ACC112 (cell line): ENCODE results near the gene LYPD6B.

ENCODE experiments used
- H2AFZ ChIP-seq: fragments of 200-600 bp; sonication (generic); one replicate; pipeline ENCODE4 v1.6.0; 2017; ENCODE audit warnings: antibody characterized with exemption, low read length; ENCODE audit not compliant: unreplicated experiment
- H3K27ac ChIP-seq: fragments of 200-600 bp; sonication (generic); 2 replicates; pipeline ENCODE4 v1.5.1; 2014; ENCODE audit warnings: low read depth, mild to moderate bottlenecking, antibody characterized with exemption, low read length, moderate library complexity
- H3K27me3 ChIP-seq: fragments of 200-600 bp; sonication (generic); 2 replicates; pipeline ENCODE4 v1.6.1; 2014; ENCODE audit warnings: mild to moderate bottlenecking, antibody characterized with exemption, low read length, moderate library complexity, mixed read lengths; ENCODE audit not compliant: insufficient read depth
- H3K36me3 ChIP-seq: fragments of 200-600 bp; sonication (generic); 2 replicates; pipeline ENCODE4 v1.6.1; 2016; ENCODE audit warnings: mild to moderate bottlenecking, antibody characterized with exemption, low read length, moderate library complexity, mixed read lengths; ENCODE audit not compliant: insufficient read depth
- H3K4me1 ChIP-seq: fragments of 200-600 bp; sonication (generic); one replicate; pipeline ENCODE4 v1.6.1; 2016; ENCODE audit warnings: low read length, mixed read lengths; ENCODE audit not compliant: insufficient read depth, unreplicated experiment, control insufficient read depth
- H3K4me3 ChIP-seq: fragments of 200-600 bp; sonication (generic); 2 replicates; pipeline ENCODE4 v1.5.1; 2014; ENCODE audit warnings: mild to moderate bottlenecking, low read depth, low read length
- H3K79me2 ChIP-seq: fragments of 200-600 bp; sonication (generic); one replicate; pipeline ENCODE4 v1.6.0; 2016; ENCODE audit warnings: low read length; ENCODE audit not compliant: control insufficient read depth, unreplicated experiment, insufficient read depth

Gene LYPD6B

DNA sequence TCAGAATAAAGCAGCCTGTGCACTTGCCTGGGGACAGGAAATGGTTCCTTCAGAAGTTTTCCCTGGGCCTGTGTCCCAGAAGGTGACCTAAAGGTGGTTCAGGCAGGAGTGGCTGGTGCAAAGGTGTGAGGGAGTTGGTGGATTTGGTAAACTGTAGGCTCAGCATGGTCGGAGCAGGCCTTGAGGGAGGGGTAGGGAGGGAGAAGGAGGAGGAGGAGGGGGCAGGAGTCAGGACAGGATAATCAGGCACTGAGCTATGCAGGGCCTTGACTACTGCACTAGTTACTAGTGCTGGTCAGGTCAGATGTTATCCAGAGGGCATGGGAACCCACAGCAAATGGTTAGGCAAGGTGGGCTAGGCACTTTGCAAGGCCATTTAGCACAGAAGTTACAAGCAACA lies 21.3 kb downstream of the LYPD6B start:
- Histone ChIP-seq H3K27ac (no peak overlapping the region), H3K27me3 (no peaks in the 10 kb centered on the region), H2AFZ (no peak overlapping the region), H3K4me3 (no peak overlapping the region), H3K79me2 (no peaks in the 10 kb centered on the region), H3K36me3 (no peaks in the 10 kb centered on the region), H3K4me1 (no peaks in the 10 kb centered on the region)

- H3K79me2 ChIP-seq: no peaks in the 10 kb centered on the region
- peaks cover 5% of the 10 kb centered on the region for H3K4me1 ChIP-seq
- no peak overlapping the region for H3K27ac ChIP-seq
- no peak overlapping the region for H3K4me3 ChIP-seq
- H3K36me3 ChIP-seq: no peaks in the 10 kb centered on the region
- H2AFZ ChIP-seq: no peak overlapping the region
- H3K27me3 ChIP-seq: no peaks in the 10 kb centered on the region
These were observed 22.7 kb downstream of the LYPD6B start for GRCh38 chr2:149061133-149061745.

- no peak overlapping the region for H3K4me3 ChIP-seq
- H3K27me3 ChIP-seq: no peaks in the 10 kb centered on the region
- H2AFZ ChIP-seq: no peak overlapping the region
- no peaks in the 10 kb centered on the region for H3K79me2 ChIP-seq
- H3K36me3 ChIP-seq: no peaks in the 10 kb centered on the region
- H3K27ac ChIP-seq: no peak overlapping the region
- peaks cover 5% of the 10 kb centered on the region for H3K4me1 ChIP-seq
These were observed 24.0 kb downstream of the LYPD6B start for GRCh38 chr2:149062531-149062930.

DNA sequence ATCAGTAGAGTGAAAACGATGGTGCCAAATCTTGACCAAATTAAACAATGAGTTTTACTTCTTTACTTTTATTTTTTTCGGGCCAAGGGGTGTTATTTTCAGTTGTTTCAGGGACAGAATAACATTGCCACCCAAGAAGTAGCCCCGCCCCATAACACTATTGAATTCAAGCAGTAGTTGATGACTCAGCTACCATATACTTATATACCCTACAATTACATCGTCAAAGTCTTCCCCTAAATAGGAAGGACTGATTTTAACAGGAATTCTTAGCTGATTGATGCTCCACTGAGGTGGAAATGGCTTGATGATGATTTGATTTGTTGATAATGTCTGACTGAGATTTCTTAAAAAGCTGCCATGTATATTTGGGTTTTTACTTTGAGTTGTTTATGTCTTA lies 24.7 kb downstream of the LYPD6B start:
- Histone ChIP-seq H3K4me1 (peaks cover 5% of the 10 kb centered on the region), H3K4me3 (no peak overlapping the region), H2AFZ (no peak overlapping the region), H3K79me2 (no peaks in the 10 kb centered on the region), H3K36me3 (no peaks in the 10 kb centered on the region), H3K27ac (no peak overlapping the region), H3K27me3 (no peaks in the 10 kb centered on the region)

- no peaks in the 10 kb centered on the region for H3K27me3 ChIP-seq
- no peaks in the 10 kb centered on the region for H3K36me3 ChIP-seq
- no peak overlapping the region for H2AFZ ChIP-seq
- peaks cover 10% of the 10 kb centered on the region for H3K4me1 ChIP-seq
- no peak overlapping the region; the same call in 1 of the 2 replicates for H3K27ac ChIP-seq
- no peaks in the 10 kb centered on the region for H3K79me2 ChIP-seq
- no peak overlapping the region for H3K4me3 ChIP-seq
These were observed 25.9 kb downstream of the LYPD6B start for GRCh38 chr2:149064365-149064841.

DNA sequence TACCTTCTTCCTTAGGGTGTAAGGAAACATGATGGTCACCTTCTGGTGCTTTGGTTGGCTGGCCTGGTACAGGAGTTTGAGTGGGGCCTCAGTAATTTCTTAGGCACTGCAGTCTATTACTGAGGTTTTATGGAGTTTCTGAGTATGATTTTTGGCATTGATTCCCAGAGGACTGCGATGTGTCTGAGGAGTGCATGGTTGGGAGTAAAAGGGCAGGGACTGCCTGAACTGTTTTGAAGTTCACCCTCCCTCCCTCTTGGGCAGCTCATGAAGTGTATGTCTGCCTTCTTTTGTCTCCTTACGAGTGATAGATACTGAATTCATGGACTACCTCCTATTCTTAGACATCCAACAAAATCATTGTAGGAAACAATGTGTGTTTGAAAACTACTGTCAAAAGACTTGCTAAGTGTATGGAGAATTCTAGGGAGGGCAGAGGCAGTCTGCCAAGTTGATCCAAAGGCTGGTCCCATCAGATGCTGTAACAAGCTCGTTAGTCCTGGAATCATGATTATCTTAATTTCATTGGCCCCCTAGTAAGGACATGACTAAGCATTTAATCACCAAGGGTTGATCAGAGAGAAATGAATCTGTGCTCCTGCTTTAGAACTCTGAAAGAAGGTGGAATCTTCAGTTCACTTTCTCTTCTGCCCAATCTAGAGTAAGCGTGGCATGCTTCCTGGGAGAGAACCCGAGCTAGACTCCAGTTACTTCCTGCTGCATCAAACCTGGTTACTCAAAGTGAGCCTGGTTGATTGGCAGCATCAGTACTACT lies 26.5 kb downstream of the LYPD6B start:
- Histone ChIP-seq H3K4me1 (peaks cover 14% of the 10 kb centered on the region), H3K4me3 (no peak overlapping the region), H2AFZ (peak overlapping the region; percentile 26), H3K79me2 (no peaks in the 10 kb centered on the region), H3K27ac (peak overlapping the region; percentile 19; the same call in 1 of the 2 replicates), H3K36me3 (no peaks in the 10 kb centered on the region), H3K27me3 (no peaks in the 10 kb centered on the region)

GRCh38 chr2:149068225-149068995 lies 29.9 kb downstream of the LYPD6B start:
- Histone ChIP-seq H3K4me3 (no peak overlapping the region), H3K27me3 (no peaks in the 10 kb centered on the region), H3K79me2 (no peaks in the 10 kb centered on the region), H3K27ac (peak overlapping the region; percentile 85), H3K36me3 (no peaks in the 10 kb centered on the region), H3K4me1 (peaks cover 15% of the 10 kb centered on the region), H2AFZ (no peak overlapping the region)

- Histone ChIP-seq H3K4me3 (no peak overlapping the region), H3K27me3 (no peaks in the 10 kb centered on the region), H3K27ac (peak overlapping the region; percentile 85), H3K36me3 (no peaks in the 10 kb centered on the region), H2AFZ (no peak overlapping the region), H3K79me2 (no peaks in the 10 kb centered on the region), H3K4me1 (peaks cover 15% of the 10 kb centered on the region)
These were observed 30.7 kb downstream of the LYPD6B start for GRCh38 chr2:149068996-149069888.

GRCh38 chr2:149070681-149071320 lies 32.3 kb downstream of the LYPD6B start:
- no peak overlapping the region for H3K27ac ChIP-seq

More at GRCh38 chr2:149070681-149071320, 32.3 kb downstream of the LYPD6B start:
- H3K4me1 ChIP-seq: peaks cover 17% of the 10 kb centered on the region
- H3K4me3 ChIP-seq: no peak overlapping the region
- H2AFZ ChIP-seq: no peak overlapping the region
- no peaks in the 10 kb centered on the region for H3K79me2 ChIP-seq
- no peaks in the 10 kb centered on the region for H3K36me3 ChIP-seq
- no peaks in the 10 kb centered on the region for H3K27me3 ChIP-seq
